ENCODE data around the gene TSPYL4. TPM values are rescaled to one million over a fixed set of nuclear protein-coding genes. Genes with fewer than 3 reads are reported as not detected.
A peak's percentile ranks its signal among the peaks of the same experiment; 100 is the strongest.

TSPYL4 gene
- 10 to 100 TPM; 10.5 to 11.1 TPM for total RNA-seq

DNA sequence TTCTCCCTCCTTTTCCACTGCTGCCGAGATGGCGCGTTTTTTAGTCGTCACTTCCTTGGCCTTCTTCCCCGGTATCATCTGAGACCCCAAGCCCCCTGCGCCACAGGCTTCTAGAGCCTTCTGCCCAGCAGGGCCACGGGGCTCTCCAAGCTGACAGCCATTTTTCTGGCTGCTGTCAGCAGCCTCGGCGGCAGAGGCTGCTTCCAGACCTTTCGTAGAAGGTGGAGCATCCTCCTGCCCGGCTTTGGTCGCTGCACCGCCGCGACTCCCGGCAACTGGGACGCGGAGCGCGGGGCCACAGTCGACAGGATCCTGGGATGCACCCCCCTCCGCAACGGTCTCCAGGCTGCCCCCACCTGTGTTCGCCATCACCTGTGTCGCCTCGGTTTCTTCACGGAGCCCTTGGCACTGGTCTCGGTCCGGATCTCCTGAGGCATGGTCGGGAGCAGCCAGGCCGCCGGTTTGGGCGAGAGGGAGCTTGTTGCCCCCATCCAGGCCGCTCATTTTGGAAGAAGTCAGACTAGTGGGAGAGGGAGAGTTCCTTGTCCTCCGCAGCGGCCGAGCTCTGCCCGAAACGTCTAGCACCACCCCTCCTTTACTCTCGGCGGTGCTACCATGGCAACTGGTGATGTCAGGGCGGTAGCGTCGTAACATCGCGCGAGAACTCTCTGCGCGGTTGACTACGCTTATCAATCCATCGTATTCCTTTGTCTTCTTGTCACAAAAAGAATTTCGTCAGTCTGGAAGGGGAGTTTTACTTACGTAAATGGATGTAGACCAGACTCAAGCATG, at the start of gene TSPYL4:
TSPYL4 (minus strand) TSS at position 571 of the 792 bp plus-strand sequence; CDS start at position 504, 67 bp downstream.
- intact Hi-C loops (cut with micrococcal nuclease), result loop anchor here (1.0 kb wide), 5 partner anchors 15 to 318 kb away; partner anchors contain the start of genes RWDD1 and TSPYL1
- CTCF ChIA-PET, result interaction anchor here (1.0 to 4.4 kb wide), 3 partner anchors 15 to 307 kb away, joined by 3 to 20 read pairs (median 14); no protein-coding TSS in a partner anchor
- POLR2A ChIA-PET, result interaction anchor here (0.6 to 1.9 kb wide), 5 partner anchors 11 to 317 kb away, joined by 3 to 12 read pairs (median 3); partner anchors contain the start of gene TSPYL1

DNA sequence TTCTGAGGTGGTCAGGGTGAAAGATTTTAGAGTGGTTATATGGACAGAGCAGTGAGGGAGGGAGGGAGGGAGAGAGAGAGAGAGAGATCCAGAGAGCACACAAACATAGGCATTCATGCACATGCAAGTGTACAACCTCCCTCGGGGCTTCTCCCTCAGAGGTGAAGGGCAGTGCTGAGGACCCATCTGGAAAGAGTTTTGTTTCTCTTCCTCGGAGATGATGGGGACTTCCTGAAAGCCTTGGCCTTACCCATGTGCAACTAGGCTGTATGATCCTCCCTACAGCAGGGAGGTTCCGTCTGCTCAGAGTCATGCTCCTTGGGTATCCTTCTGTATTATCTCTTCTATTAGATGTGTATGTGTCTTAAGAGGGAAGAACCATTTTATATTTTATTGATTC, 47.2 kb upstream of the TSPYL4 start:
- H3K4me3 Mint-ChIP-seq, result no peak overlapping the region
- intact Hi-C loops (cut with micrococcal nuclease), result no loop called here
- no peaks in the 10 kb centered on the region for H3K27me3 Mint-ChIP-seq
- ChIA-PET CTCF (interaction anchor here (1.4 kb wide), 1 partner anchor 260 kb away, joined by 3 read pairs; no protein-coding TSS in a partner anchor), POLR2A (no interaction called here)
- no peak overlapping the region for H3K27ac Mint-ChIP-seq
- peaks cover 8% of the 10 kb centered on the region for H3K36me3 Mint-ChIP-seq
- no peak for DNase-seq
- peaks cover 6% of the 10 kb centered on the region for H3K9me3 Mint-ChIP-seq
- no peaks in the 10 kb centered on the region for H3K4me1 Mint-ChIP-seq (ENCODE audit: low read depth)

More for the DNA sequence above, at the start of gene TSPYL4:
- Mint-ChIP-seq H3K9me3 (no peaks in the 10 kb centered on the region), H3K36me3 (peaks cover 9% of the 10 kb centered on the region), H3K4me1 (ENCODE audit: low read depth) (peaks cover 8% of the 10 kb centered on the region), H3K4me3 (no peak within 1 kb of the TSS), H3K27ac (no peak within 1 kb of the TSS), H3K27me3 (no peaks in the 10 kb centered on the region)
- peak; percentile 95 for DNase-seq

DNA sequence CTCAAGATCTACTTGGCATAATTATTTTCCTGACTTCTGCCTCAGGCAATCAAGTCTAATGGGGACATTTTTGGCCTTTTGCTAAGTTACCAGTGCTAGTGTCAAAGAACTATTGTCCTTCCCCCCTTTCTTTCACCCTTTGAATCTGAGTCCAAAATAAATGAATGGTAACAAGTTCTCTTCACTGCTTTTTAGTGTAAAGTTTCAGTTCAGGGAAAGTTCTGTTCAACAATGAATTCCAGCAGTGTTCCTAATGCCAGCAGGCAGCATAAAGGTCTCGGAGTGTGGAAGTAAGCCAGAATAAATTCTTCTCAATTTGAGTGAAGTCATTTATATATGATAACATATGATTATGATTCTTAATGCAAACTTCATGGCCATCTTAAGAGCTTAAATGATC, 46.7 kb upstream of the TSPYL4 start:
- no peaks in the 10 kb centered on the region for H3K27me3 Mint-ChIP-seq
- H3K9me3 Mint-ChIP-seq, result peaks cover 6% of the 10 kb centered on the region
- H3K4me1 Mint-ChIP-seq (ENCODE audit: low read depth), result no peaks in the 10 kb centered on the region
- ChIA-PET CTCF (interaction anchor here (1.4 kb wide), 1 partner anchor 260 kb away, joined by 3 read pairs; no protein-coding TSS in a partner anchor), POLR2A (no interaction called here)
- no peak overlapping the region for H3K27ac Mint-ChIP-seq
- H3K4me3 Mint-ChIP-seq, result no peak overlapping the region
- intact Hi-C loops (cut with micrococcal nuclease), result no loop called here
- H3K36me3 Mint-ChIP-seq, result peaks cover 8% of the 10 kb centered on the region
- no peak for DNase-seq

DNA sequence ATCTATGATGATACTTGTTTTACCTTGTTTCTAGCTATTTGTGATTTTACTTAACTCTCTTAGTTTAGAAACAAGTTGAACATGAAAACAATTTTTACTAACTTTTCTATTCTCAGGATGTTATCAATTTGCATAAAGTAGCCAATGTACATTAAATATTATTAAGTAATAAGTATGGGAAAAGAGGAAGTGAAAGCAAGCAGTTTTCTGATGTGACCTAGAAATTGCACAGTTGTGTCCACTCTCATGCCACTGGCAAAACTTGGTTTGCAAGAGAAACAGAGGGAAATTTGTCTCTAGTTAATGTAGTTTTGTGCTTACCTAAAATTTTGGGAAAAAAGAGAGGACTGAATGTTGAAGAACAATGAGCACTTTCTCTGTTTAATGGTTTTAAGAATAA, 45.1 kb upstream of the TSPYL4 start:
- Mint-ChIP-seq H3K27ac (no peak overlapping the region), H3K27me3 (no peaks in the 10 kb centered on the region), H3K4me3 (no peak overlapping the region), H3K4me1 (ENCODE audit: low read depth) (no peaks in the 10 kb centered on the region), H3K9me3 (peaks cover 6% of the 10 kb centered on the region), H3K36me3 (peaks cover 8% of the 10 kb centered on the region)
- POLR2A ChIA-PET, result no interaction called here
- DNase-seq, result no peak
- CTCF ChIA-PET, result interaction anchor here (3.1 kb wide), 1 partner anchor 10 kb away, joined by 15 read pairs; no protein-coding TSS in a partner anchor
- intact Hi-C loops (cut with micrococcal nuclease), result no loop called here

DNA sequence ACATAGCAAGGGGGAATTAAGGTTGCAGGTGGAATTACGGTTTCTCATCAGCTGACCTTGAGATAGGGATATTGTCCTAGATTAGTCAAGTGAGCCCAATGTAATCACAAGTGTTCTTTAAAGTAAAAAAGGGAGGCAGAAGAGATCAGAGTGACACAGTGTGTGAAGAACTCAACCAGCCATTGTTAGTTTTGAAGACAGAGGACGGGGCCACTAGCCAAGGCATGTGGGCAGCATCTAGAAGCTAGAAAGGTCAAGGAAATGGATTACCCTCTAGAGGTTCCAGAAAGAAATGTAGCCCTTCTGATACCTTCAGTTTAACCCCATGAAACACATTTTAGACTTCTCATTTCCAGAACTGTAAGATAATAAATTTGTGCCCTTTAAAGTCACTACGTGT, 44.4 kb upstream of the TSPYL4 start:
- no peak overlapping the region for H3K4me3 Mint-ChIP-seq
- intact Hi-C loops (cut with micrococcal nuclease), result no loop called here
- H3K27me3 Mint-ChIP-seq, result no peaks in the 10 kb centered on the region
- ChIA-PET CTCF (interaction anchor here (3.1 kb wide), 1 partner anchor 9 kb away, joined by 15 read pairs; no protein-coding TSS in a partner anchor), POLR2A (no interaction called here)
- H3K4me1 Mint-ChIP-seq (ENCODE audit: low read depth), result no peaks in the 10 kb centered on the region
- no peak overlapping the region for H3K27ac Mint-ChIP-seq
- peaks cover 6% of the 10 kb centered on the region for H3K9me3 Mint-ChIP-seq
- no peak for DNase-seq
- peaks cover 8% of the 10 kb centered on the region for H3K36me3 Mint-ChIP-seq

DNA sequence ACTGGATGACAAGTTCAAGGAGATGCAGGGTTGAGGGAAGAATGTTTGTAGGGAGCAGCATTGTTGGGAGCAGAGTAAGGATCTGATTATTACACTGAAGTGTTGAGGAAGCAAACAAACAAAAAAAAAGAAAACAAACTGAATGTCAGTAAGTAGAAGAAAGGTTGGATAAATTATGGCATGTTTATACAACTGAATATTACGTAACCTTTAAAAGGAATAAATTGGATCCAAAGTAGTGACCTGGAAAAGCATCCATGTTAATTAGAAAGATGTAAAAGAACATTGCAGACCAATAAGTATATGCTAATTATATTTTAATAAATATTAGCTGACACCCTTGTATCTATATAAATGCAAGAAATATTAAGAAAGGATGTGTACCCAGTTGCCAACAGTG, 38.7 kb upstream of the TSPYL4 start:
- Mint-ChIP-seq H3K4me1 (ENCODE audit: low read depth) (no peaks in the 10 kb centered on the region), H3K27ac (no peak overlapping the region), H3K4me3 (no peak overlapping the region), H3K36me3 (no peaks in the 10 kb centered on the region), H3K27me3 (no peaks in the 10 kb centered on the region), H3K9me3 (no peaks in the 10 kb centered on the region)
- ChIA-PET CTCF (interaction anchor here (1.4 to 2.9 kb wide), 2 partner anchors 242 to 268 kb away, joined by 5 to 21 read pairs; no protein-coding TSS in a partner anchor), POLR2A (no interaction called here)
- no peak for DNase-seq
- intact Hi-C loops (cut with micrococcal nuclease), result no loop called here

DNA sequence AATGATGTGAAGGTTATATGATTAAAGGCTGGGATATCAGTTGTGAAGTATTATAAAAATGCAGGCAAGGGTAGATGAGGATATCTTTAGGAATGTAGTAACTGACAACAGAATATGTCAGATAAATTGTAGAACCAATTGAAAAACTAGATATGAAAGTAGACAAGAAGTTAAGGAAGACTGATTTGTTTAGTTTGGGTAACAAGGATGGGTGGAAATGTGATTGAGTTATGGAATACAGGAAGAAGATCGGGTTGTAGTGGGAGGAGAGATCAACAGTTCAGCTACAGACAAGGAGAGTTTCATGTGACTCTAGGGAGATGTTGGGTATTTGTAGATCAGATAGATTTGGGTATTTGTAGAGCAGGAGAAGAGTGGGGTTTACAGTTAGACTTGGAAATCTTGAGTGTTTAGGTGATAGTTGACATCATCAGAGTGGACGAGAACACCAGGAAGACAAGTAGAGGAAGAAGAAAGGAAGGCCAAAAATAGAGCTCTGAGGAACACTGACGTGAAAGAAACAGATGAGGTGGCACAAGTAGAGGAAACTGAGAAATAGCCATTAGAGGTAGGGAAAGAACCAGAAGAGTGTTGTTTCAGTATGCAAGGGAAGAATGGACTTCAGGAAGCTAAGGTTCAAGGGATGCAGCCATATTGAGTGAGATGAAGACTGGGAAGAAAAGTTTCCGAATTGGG, 38.0 kb upstream of the TSPYL4 start:
- Mint-ChIP-seq H3K9me3 (no peaks in the 10 kb centered on the region), H3K4me1 (ENCODE audit: low read depth) (no peaks in the 10 kb centered on the region), H3K4me3 (no peak overlapping the region), H3K27me3 (no peaks in the 10 kb centered on the region), H3K36me3 (no peaks in the 10 kb centered on the region), H3K27ac (no peak overlapping the region)
- ChIA-PET CTCF (interaction anchor here (2.9 kb wide), 1 partner anchor 242 kb away, joined by 21 read pairs; no protein-coding TSS in a partner anchor), POLR2A (no interaction called here)
- intact Hi-C loops (cut with micrococcal nuclease), result no loop called here
- no peak for DNase-seq

DNA sequence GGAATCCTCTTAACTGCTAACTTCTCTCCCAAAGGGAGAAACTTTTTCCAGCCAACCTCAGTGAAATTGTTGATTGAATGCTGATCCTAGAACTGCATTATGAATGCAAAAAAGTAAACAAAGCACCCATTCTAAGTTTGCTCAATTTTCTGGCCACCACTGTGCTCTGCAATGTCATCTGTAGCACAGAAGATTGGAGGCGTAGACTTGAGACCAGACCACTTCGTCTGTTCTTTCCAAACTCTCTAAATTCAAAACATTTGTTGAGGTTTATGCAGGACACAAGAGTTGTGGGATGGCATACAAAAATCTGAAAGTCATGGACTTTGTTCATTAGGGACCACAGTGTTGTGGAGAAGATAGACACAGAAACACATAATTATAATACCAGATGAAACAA, 36.9 kb upstream of the TSPYL4 start:
- H3K4me3 Mint-ChIP-seq, result no peak overlapping the region
- ChIA-PET CTCF (interaction anchor here (2.2 kb wide), 1 partner anchor 73 kb away, joined by 8 read pairs; no protein-coding TSS in a partner anchor), POLR2A (no interaction called here)
- no peak for DNase-seq
- no peaks in the 10 kb centered on the region for H3K9me3 Mint-ChIP-seq
- no peaks in the 10 kb centered on the region for H3K27me3 Mint-ChIP-seq
- H3K27ac Mint-ChIP-seq, result no peak overlapping the region
- intact Hi-C loops (cut with micrococcal nuclease), result no loop called here
- H3K4me1 Mint-ChIP-seq (ENCODE audit: low read depth), result no peaks in the 10 kb centered on the region
- H3K36me3 Mint-ChIP-seq, result no peaks in the 10 kb centered on the region

DNA sequence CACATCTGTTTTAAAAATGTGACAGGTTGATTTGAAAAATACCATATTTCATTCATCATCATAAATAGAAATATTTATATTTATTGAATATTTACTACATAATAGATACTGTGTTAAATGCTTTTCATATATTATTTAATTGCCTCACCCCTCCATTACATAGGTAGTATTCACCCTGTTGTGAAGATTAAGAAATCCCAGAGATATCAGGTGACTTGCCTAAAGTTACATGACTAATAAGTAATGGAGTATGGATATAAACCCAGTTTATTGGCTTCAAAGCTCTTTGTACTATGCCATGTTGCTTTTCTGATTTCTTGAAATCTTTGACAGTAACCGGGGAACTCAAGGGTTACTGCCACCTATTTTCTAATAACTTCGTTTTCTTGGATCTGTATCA, 36.0 kb upstream of the TSPYL4 start:
- no peak overlapping the region for H3K4me3 Mint-ChIP-seq
- no peaks in the 10 kb centered on the region for H3K4me1 Mint-ChIP-seq (ENCODE audit: low read depth)
- H3K27ac Mint-ChIP-seq, result no peak overlapping the region
- ChIA-PET CTCF (interaction anchor here (1.3 to 4.4 kb wide), 4 partner anchors 8 to 273 kb away, joined by 5 to 82 read pairs (median 12); no protein-coding TSS in a partner anchor), POLR2A (no interaction called here)
- no peak for DNase-seq
- no peaks in the 10 kb centered on the region for H3K27me3 Mint-ChIP-seq
- no peaks in the 10 kb centered on the region for H3K36me3 Mint-ChIP-seq
- no peaks in the 10 kb centered on the region for H3K9me3 Mint-ChIP-seq
- intact Hi-C loops (cut with micrococcal nuclease), result loop anchor here (5.0 kb wide), 1 partner anchor 172 kb away; the partner anchor contains the start of gene CALHM6

DNA sequence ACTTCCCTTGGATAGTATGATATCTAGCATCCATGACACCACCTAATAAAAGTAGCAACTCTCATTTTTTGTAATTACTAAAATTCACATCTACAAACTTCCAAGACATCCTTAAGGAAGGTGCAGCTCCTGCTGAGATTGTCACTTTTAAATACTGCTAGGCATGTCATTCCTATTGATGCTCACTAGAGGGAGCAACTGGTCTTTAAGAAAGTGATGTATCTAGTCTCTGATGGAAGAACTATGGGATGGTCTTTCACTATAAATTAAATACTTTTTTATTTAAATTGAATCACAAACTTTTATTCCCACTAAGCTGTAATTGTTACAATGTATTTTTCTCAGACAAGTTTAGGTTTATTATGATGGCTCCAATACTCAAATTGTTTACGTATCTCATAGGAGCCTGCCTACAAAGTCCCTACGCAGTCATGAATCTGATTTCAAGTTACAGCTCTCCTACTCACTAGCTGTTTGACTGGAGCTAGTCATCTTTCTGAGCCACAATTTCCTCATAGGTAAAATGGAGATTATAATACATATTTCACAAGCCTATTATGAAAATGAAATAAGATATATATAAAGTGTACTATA, 33.9 kb upstream of the TSPYL4 start:
- Mint-ChIP-seq H3K4me1 (ENCODE audit: low read depth) (no peaks in the 10 kb centered on the region), H3K9me3 (no peaks in the 10 kb centered on the region), H3K4me3 (no peak overlapping the region), H3K36me3 (no peaks in the 10 kb centered on the region), H3K27ac (no peak overlapping the region), H3K27me3 (no peaks in the 10 kb centered on the region)
- DNase-seq, result no peak
- POLR2A ChIA-PET, result no interaction called here
- intact Hi-C loops (cut with micrococcal nuclease), result loop anchor here (1.0 to 5.0 kb wide), 2 partner anchors 175 to 245 kb away; partner anchors contain the start of gene CALHM6
- CTCF ChIA-PET, result interaction anchor here (0.6 to 4.4 kb wide), 45 partner anchors 9 to 357 kb away, joined by 3 to 82 read pairs (median 4); partner anchors contain the start of genes CALHM5, CALHM6, RWDD1 and TSPYL1

DNA sequence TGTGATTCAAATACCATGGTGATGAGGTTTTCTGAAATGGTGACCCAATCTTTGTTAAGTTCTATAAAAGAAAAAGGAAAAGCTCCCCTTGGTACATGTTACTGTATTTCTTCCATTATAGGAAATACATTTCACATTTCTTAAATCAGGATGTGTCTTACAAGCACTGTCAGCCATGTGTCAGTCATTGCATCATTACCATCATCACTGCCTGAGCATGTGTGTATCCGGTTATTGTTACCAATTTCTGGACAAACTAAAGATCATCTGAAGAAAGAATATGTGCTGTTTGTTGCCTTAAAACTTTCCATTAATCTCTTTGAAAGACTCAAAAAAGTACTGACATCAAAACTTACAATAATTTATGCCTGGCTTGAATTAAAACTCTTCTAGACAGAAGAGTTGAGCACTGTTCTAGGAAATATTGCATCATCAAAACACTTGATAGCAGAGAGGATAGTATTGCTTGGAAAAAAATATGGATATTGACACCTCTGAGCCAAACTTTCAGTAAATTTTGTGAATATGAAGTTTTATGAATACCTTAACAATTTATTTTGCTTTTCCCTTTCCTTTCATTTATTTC, 33.0 kb upstream of the TSPYL4 start:
- Mint-ChIP-seq H3K4me1 (ENCODE audit: low read depth) (no peaks in the 10 kb centered on the region), H3K36me3 (no peaks in the 10 kb centered on the region), H3K27me3 (no peaks in the 10 kb centered on the region), H3K4me3 (no peak overlapping the region), H3K9me3 (no peaks in the 10 kb centered on the region), H3K27ac (no peak overlapping the region)
- DNase-seq, result no peak
- ChIA-PET POLR2A (no interaction called here), CTCF (interaction anchor here (0.6 to 4.4 kb wide), 34 partner anchors 8 to 358 kb away, joined by 3 to 82 read pairs (median 7); partner anchors contain the start of genes CALHM6, RWDD1 and TSPYL1)
- intact Hi-C loops (cut with micrococcal nuclease), result loop anchor here (1.0 to 5.0 kb wide), 2 partner anchors 175 to 245 kb away; partner anchors contain the start of gene CALHM6
